Prostate gland (tissue), 2 donors: ENCODE results near the gene STPG3. TPM values are rescaled to one million over a fixed set of nuclear protein-coding genes. Genes with fewer than 3 reads are reported as not detected.

Experiments used
- DNase-seq: peaks from one replicate; pipeline ENCODE4 v3.0.0-alpha.2; 2019; ENCODE audit warnings: low spot score
- H3K27ac ChIP-seq, 2 donors: fragments of 200-600 bp; sonication (generic); 2 replicates each; pipeline ENCODE4 v1.5.1; 2017 to 2019
- H3K27me3 ChIP-seq: fragments of 200-600 bp; sonication (generic); replicated peaks from 2 replicates; pipeline ENCODE4 v1.5.1; 2019; ENCODE audit not compliant: insufficient read depth
- H3K36me3 ChIP-seq, 2 donors: fragments of 200-600 bp; sonication (generic); 1 replicate in 1 of 2; 2 replicates in 1 of 2; pipeline versions ENCODE4 v1.5.1 to v1.8.1; 2017 to 2019
- H3K4me1 ChIP-seq: fragments of 200-600 bp; sonication (generic); replicated peaks from 2 replicates; pipeline ENCODE4 v1.5.1; 2019
- H3K4me3 ChIP-seq, 2 donors: fragments of 200-600 bp; sonication (generic); 2 replicates each; pipeline ENCODE4 v1.5.1; 2017 to 2019
- H3K9me3 ChIP-seq: fragments of 200-600 bp; sonication (generic); 2 replicates; pipeline ENCODE4 v1.5.1; 2017
- CTCF ChIP-seq, 4 experiments: fragments of 200-600 bp in 2 of 4; fragments of 450-650 bp in 2 of 4; sonication (generic) in 2 of 4; IDR thresholded peaks; 1 replicate in 3 of 4; 2 replicates in 1 of 4; pipeline ENCODE4 v1.5.1; 2016 to 2019; ENCODE audit warnings: antibody characterized with exemption in 4 of 4, mild to moderate bottlenecking in 2 of 4, moderate library complexity in 2 of 4
- POLR2A ChIP-seq: fragments of 450-650 bp; IDR thresholded peaks from one replicate; pipeline ENCODE4 v1.6.1; 2016; ENCODE audit warnings: antibody characterized with exemption, mild to moderate bottlenecking
- POLR2AphosphoS5 ChIP-seq: sonication (generic); formaldehyde crosslinking; IDR thresholded peaks from one replicate; pipeline ENCODE4 v1.6.1; 2017; ENCODE audit warnings: antibody characterized with exemption
- WGBS: methylation state at CpG from one replicate; pipeline ENCODE4 v1.1.5; 2018; 5-methylcytosine and 5-hydroxymethylcytosine counted together
- intact Hi-C: fragments of 100-400 bp; cut with DNase I; formaldehyde crosslinking; loops from one replicate; pipeline ENCODE4 v1.14.2; 2022
- total RNA-seq, 2 donors: library from RNA; depleted of rRNA; stranded (reverse); fragments of >200 nt; gene quantifications; one replicate each; pipeline ENCODE4 v1.1.0, GENCODE V29; 2016

STPG3 gene
- total RNA-seq, 2 donors from 2014 or later, result 4.2 TPM; not detected in 1

- WGBS, result 88% methylated on average over 13 of the region's 13 CpGs
- Histone ChIP-seq H3K9me3 (no peaks in the 10 kb centered on the region), H3K27ac (no peak overlapping the region), H3K4me1 (peaks cover 31% of the 10 kb centered on the region), H3K27me3 (peaks cover 3% of the 10 kb centered on the region), H3K36me3 (peaks cover 0 to 12% of the 10 kb centered on the region in 2 donors), H3K4me3 (no peak overlapping the region)
- intact Hi-C loops, result no loop called here
- TF ChIP-seq CTCF (IDR thresholded peaks at IDR 0.05) (no peak), POLR2AphosphoS5 (no peak), POLR2A (no peak)
- no peak for DNase-seq
Measured at GRCh38 chr9:137273095-137273490, 22.0 kb downstream of the STPG3 start.

GRCh38 chr9:137273611-137274320 lies 22.7 kb downstream of the STPG3 start:
- H3K4me1 ChIP-seq, result peaks cover 25% of the 10 kb centered on the region
- peak; percentile 59 for DNase-seq
- H3K27ac ChIP-seq, result peak overlapping the region; percentile 50 to 70
- H3K36me3 ChIP-seq, result peaks cover 0 to 12% of the 10 kb centered on the region in 2 donors
- H3K4me3 ChIP-seq, result no peak overlapping the region
- H3K9me3 ChIP-seq, result no peaks in the 10 kb centered on the region
- peaks cover 3% of the 10 kb centered on the region for H3K27me3 ChIP-seq
- intact Hi-C loops, result no loop called here
- no peak for TF ChIP-seq CTCF (IDR thresholded peaks at IDR 0.05)
- peak; percentile 33 for TF ChIP-seq POLR2AphosphoS5
- TF ChIP-seq POLR2A, result no peak
- WGBS, result 41% methylated on average over 15 of the region's 15 CpGs

- no peak for DNase-seq
- no peak for TF ChIP-seq CTCF (IDR thresholded peaks at IDR 0.05)
- Histone ChIP-seq H3K27ac (no peak overlapping the region), H3K4me1 (peaks cover 14% of the 10 kb centered on the region), H3K9me3 (no peaks in the 10 kb centered on the region), H3K27me3 (peaks cover 3% of the 10 kb centered on the region), H3K36me3 (peaks cover 0 to 12% of the 10 kb centered on the region in 2 donors), H3K4me3 (no peak overlapping the region)
- intact Hi-C loops, result no loop called here
- 87% methylated on average over 10 of the region's 10 CpGs for WGBS
Measured at GRCh38 chr9:137275203-137275587, 24.1 kb downstream of the STPG3 start.

- 85% methylated on average over 24 of the region's 24 CpGs for WGBS
- Histone ChIP-seq H3K9me3 (no peaks in the 10 kb centered on the region), H3K4me3 (no peak overlapping the region)
Measured at GRCh38 chr9:137275588-137276472, 24.7 kb downstream of the STPG3 start.

More at GRCh38 chr9:137275588-137276472, 24.7 kb downstream of the STPG3 start:
- DNase-seq, result no peak
- Histone ChIP-seq H3K27ac (no peak overlapping the region), H3K4me1 (peaks cover 16% of the 10 kb centered on the region), H3K36me3 (peaks cover 0 to 12% of the 10 kb centered on the region in 2 donors), H3K27me3 (peaks cover 3% of the 10 kb centered on the region)
- no peak for TF ChIP-seq CTCF (IDR thresholded peaks at IDR 0.05)
- no peak for TF ChIP-seq POLR2AphosphoS5
- no peak for TF ChIP-seq POLR2A
- intact Hi-C loops, result no loop called here
